ENCODE measurements around the gene PLIN3.

- TF ChIP-seq EZH2phosphoT487 (IDR thresholded peaks at IDR 0.05; ENCODE audit: borderline replicate concordance, low read length), result no peak
- no peak for TF ChIP-seq CTCF (IDR thresholded peaks at IDR 0.05; ENCODE audit: low read depth, low read length, poor library complexity, severe bottlenecking)
Measured at GRCh38 chr19:4861147-4861546, 6.3 kb downstream of the PLIN3 start.
